Endothelial cell of umbilical vein (primary cell): ENCODE results near the gene ANO6.

Experiments
- JUN ChIP-seq: IDR thresholded peaks from 2 replicates; pipeline ENCODE4 v1.6.1; 2011; ENCODE audit warnings: borderline replicate concordance, low read depth; ENCODE audit not compliant: insufficient read length, insufficient read depth
- TF ChIP-seq, protein P1 (sequence below), 2 donors: IDR thresholded peaks; 1 replicate in 1 of 2; 2 replicates in 1 of 2; pipeline ENCODE4 v1.5.1; 2011; ENCODE audit warnings: low read length in 2 of 2, mild to moderate bottlenecking in 2 of 2, moderate library complexity in 2 of 2, control low read depth in 1 of 2, inconsistent platforms in 1 of 2, low read depth in 1 of 2; ENCODE audit not compliant: insufficient read depth in 1 of 2; ENCODE audit errors: extremely low read depth in 1 of 2

DNA sequence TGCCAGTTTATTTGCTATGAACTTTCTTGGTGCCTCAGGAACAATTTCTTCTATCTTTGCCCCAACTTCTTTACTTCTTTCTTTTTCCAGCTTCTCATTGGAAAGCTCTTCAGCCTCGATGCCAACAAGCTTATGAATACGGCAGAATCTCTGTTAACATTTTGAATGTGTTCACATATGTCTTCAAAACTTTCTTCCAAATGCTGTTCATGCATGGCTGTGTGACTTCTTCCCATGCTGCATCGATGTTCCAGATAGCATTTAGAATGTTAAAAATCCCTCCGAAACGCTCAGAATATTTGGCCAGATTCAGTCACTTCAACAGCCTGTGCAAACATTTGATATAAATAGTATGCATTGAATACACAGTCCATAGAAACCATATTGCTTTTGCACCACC is 265.9 kb downstream of the ANO6 start:
- TF ChIP-seq, protein P1, sequence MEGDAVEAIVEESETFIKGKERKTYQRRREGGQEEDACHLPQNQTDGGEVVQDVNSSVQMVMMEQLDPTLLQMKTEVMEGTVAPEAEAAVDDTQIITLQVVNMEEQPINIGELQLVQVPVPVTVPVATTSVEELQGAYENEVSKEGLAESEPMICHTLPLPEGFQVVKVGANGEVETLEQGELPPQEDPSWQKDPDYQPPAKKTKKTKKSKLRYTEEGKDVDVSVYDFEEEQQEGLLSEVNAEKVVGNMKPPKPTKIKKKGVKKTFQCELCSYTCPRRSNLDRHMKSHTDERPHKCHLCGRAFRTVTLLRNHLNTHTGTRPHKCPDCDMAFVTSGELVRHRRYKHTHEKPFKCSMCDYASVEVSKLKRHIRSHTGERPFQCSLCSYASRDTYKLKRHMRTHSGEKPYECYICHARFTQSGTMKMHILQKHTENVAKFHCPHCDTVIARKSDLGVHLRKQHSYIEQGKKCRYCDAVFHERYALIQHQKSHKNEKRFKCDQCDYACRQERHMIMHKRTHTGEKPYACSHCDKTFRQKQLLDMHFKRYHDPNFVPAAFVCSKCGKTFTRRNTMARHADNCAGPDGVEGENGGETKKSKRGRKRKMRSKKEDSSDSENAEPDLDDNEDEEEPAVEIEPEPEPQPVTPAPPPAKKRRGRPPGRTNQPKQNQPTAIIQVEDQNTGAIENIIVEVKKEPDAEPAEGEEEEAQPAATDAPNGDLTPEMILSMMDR (IDR thresholded peaks at IDR 0.05; ENCODE audit: extremely low read depth in 1 of 2, insufficient read depth in 1 of 2, low read depth in 1 of 2, low read length in 2 of 2) = no peak
- no peak for TF ChIP-seq JUN
